GM06990 (cell line): Measurements from ENCODE around the gene LZTS3.
"Not testable (repeated sequence)": the region's sequence is repeated elsewhere in the genome, so short reads cannot be mapped to it uniquely, and the experiment has no call there.

Source experiments
- DNase-seq: peaks from one replicate; pipeline ENCODE4 v3.0.0-alpha.2; 2011; ENCODE audit not compliant: insufficient read length; ENCODE audit errors: extremely low read depth
- H3K27me3 ChIP-seq: replicated peaks from 2 replicates; pipeline ENCODE4 v1.6.0; 2011; ENCODE audit warnings: low read length; ENCODE audit not compliant: control insufficient read depth, insufficient read depth
- H3K36me3 ChIP-seq: 2 replicates; pipeline ENCODE4 v1.5.1; 2011; ENCODE audit warnings: low read length; ENCODE audit not compliant: control insufficient read depth, insufficient read depth
- H3K4me3 ChIP-seq: replicated peaks from 2 replicates; pipeline ENCODE4 v1.5.1; 2011; ENCODE audit warnings: low read depth, mild to moderate bottlenecking, control low read depth, low read length
- TF ChIP-seq, protein P1 (sequence below): IDR thresholded peaks from 2 replicates; pipeline ENCODE4 v1.5.1; 2011; ENCODE audit warnings: low read length, control low read depth, mild to moderate bottlenecking, inconsistent platforms; ENCODE audit not compliant: insufficient read depth, poor library complexity, severe bottlenecking

Gene LZTS3

DNA sequence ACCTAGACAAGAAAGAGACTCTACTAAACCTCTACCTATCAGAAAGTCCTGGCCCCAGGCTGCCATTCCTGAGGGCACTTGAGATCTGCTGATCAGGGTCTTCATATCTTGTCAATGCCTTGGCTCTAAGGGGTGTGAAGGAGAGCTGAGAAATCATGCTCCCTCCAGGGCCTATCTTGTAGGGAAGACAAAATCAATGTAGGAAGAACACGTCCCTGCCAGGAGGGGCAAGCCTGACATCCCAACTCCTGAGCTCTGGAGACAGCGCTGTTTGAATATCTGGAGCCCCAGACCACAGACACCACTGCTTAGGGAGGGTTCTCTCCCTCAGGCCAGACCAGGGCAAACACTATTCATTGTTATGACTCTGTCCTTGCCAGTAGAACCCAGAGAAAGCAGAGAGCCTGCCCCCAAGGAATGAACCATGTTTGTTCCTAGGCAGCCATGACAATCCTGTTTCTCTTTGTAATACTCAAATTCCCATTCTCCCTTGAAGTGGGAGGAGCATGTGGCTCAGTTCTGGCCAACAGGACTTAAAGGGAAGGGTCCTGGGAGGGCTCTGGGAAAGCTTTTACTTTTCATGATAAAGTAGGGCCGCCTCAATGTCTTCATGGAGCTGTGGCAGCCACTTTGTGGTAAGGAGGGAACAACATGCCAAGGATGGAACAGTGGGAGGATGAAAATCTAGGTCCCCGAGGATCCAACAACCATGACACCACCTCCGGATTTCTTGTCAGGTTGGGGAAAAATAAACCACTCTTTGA is 11.9 kb downstream of the LZTS3 start:
- no peak for DNase-seq
- TF ChIP-seq, protein P1, sequence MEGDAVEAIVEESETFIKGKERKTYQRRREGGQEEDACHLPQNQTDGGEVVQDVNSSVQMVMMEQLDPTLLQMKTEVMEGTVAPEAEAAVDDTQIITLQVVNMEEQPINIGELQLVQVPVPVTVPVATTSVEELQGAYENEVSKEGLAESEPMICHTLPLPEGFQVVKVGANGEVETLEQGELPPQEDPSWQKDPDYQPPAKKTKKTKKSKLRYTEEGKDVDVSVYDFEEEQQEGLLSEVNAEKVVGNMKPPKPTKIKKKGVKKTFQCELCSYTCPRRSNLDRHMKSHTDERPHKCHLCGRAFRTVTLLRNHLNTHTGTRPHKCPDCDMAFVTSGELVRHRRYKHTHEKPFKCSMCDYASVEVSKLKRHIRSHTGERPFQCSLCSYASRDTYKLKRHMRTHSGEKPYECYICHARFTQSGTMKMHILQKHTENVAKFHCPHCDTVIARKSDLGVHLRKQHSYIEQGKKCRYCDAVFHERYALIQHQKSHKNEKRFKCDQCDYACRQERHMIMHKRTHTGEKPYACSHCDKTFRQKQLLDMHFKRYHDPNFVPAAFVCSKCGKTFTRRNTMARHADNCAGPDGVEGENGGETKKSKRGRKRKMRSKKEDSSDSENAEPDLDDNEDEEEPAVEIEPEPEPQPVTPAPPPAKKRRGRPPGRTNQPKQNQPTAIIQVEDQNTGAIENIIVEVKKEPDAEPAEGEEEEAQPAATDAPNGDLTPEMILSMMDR: no peak
- H3K4me3 ChIP-seq: no peak overlapping the region
- H3K27me3 ChIP-seq: no peaks in the 10 kb centered on the region
- H3K36me3 ChIP-seq: no peaks in the 10 kb centered on the region

DNA sequence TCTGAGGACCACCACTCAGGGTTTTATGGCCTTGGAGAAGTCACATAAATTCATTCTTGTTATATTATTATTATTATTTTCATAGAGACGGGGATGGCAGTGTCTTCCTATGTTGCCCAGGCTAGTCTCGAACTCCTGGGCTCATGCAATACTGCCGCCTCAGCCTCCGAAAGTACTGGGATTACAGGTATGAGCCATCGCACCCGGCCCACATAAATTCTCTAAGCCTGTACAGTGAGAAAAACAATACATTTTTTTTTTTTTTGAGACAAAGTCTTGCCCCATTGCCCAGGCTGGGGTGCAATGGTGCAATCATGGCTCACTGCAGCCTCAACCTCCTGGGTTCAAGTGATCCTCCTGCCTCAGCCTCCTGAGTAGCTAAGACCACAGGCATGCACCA is 12.9 kb downstream of the LZTS3 start:
- no peaks in the 10 kb centered on the region for H3K27me3 ChIP-seq
- no peaks in the 10 kb centered on the region for H3K36me3 ChIP-seq
- TF ChIP-seq, protein P1: no peak
- H3K4me3 ChIP-seq: peak overlapping the region; percentile 97
- DNase-seq: no peak

DNA sequence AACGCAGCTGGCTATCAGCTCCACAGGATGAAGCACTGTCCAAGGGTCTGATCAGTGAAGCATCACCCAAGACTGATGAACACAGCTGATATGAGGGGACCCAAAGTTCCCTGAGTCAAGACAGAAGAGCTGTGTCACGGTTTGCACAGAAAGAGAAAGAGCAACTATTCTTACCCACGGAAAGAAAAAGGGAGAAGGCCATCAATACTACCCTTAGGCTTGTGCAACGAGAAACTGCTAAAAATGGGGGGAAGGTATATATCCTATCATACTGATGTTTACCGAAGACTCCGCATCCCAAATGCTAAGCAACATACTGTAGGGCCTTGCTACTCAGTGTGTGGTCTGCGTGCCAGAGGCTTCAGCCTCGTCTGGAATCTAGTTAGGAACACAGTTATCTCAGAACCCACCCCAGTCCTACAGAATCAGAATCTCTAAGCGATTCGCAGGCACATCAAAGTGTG is 14.3 kb downstream of the LZTS3 start:
- peak overlapping the region; percentile 97 for H3K4me3 ChIP-seq
- TF ChIP-seq, protein P1: no peak
- peaks cover 1% of the 10 kb centered on the region for H3K36me3 ChIP-seq
- H3K27me3 ChIP-seq: no peaks in the 10 kb centered on the region
- no peak for DNase-seq

GRCh38 chr20:3157817-3158216 is 15.5 kb downstream of the LZTS3 start:
- TF ChIP-seq, protein P1: no peak
- no peak for DNase-seq
- peaks cover 3% of the 10 kb centered on the region for H3K36me3 ChIP-seq
- H3K27me3 ChIP-seq: no peaks in the 10 kb centered on the region
- peak overlapping the region; percentile 97 for H3K4me3 ChIP-seq

- H3K4me3 ChIP-seq: peak overlapping the region; percentile 97
- H3K27me3 ChIP-seq: no peaks in the 10 kb centered on the region
- H3K36me3 ChIP-seq: peaks cover 3% of the 10 kb centered on the region
- DNase-seq: peak; percentile 50
- TF ChIP-seq, protein P1: no peak
Measured at GRCh38 chr20:3156811-3157619, 16.3 kb downstream of the LZTS3 start.

DNA sequence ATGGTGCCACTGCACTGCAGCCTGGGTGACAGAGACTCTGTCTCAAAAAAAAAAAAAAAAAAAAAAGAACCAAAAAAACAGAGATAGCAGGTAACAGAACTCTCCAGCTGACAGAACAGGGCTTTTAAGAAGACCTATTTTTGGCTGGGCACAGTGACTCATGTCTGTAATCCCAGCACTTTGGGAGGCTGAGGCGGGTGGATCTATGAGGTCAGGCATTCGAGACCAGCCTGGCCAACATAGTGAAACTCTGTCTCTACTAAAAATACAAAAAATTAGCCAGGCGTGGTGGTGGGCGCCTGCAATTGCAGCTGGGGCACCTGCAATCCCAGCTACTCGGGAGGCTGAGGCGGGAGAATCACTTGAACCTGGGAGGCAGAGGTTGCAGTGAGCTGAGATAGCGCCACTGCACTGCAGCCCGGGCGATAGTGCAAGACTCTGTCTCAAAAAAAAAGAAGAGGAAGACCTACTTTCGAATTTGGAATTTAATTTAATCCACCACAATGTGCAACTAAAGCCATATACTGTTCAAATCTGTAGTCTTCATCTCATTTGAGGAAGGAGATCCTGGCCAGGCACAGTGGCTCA is 21.2 kb downstream of the LZTS3 start:
- H3K27me3 ChIP-seq, H3K4me3 ChIP-seq: not testable (repeated sequence)
- DNase-seq: peak; percentile 52
- H3K36me3 ChIP-seq: peaks cover 16% of the 10 kb centered on the region
